Dedifferentiated amniotic fluid mesenchymal stem cell (primary cell): ENCODE results near the gene ELAVL4.

Experiments used
- DNase-seq: peaks from one replicate; pipeline ENCODE4 v3.0.0-alpha.2; 2016; ENCODE audit errors: extremely low spot score

The ELAVL4 gene

GRCh38 chr1:50252196-50252595 lies 143.5 kb downstream of the ELAVL4 start:
- DNase-seq, result no peak
